Measurements from ENCODE around the gene IKZF1.

Gene IKZF1

GRCh38 chr7:50418526-50419290, 114.2 kb downstream of the IKZF1 start:
- no peak for DNase-seq

GRCh38 chr7:50421043-50421442, 116.5 kb downstream of the IKZF1 start:
- no peak for DNase-seq

- DNase-seq: no peak
Measured at GRCh38 chr7:50422858-50423257, 118.3 kb downstream of the IKZF1 start.

GRCh38 chr7:50423860-50424259, 119.3 kb downstream of the IKZF1 start:
- DNase-seq: no peak

GRCh38 chr7:50425318-50425717, 120.8 kb downstream of the IKZF1 start:
- no peak for DNase-seq

- no peak for DNase-seq
Measured at GRCh38 chr7:50426280-50427045, 121.9 kb downstream of the IKZF1 start.

GRCh38 chr7:50427518-50427917, 123.0 kb downstream of the IKZF1 start:
- DNase-seq: no peak

- DNase-seq: no peak
Measured at GRCh38 chr7:50428911-50429310, 124.4 kb downstream of the IKZF1 start.

- no peak for DNase-seq
Measured at GRCh38 chr7:50431316-50431715, 126.8 kb downstream of the IKZF1 start.

GRCh38 chr7:50431722-50432305, 127.3 kb downstream of the IKZF1 start:
- no peak for DNase-seq

- DNase-seq: no peak
Measured at GRCh38 chr7:50436133-50436806, 131.8 kb downstream of the IKZF1 start.

- DNase-seq: no peak
Measured at GRCh38 chr7:50446542-50446960, 142.0 kb downstream of the IKZF1 start.

GRCh38 chr7:50448823-50449222, 144.3 kb downstream of the IKZF1 start:
- DNase-seq: no peak

- no peak for DNase-seq
Measured at GRCh38 chr7:50449501-50449880, 145.0 kb downstream of the IKZF1 start.

GRCh38 chr7:50449881-50450589, 145.5 kb downstream of the IKZF1 start, which contains the start of gene FIGNL1:
Gene FIGNL1 (minus strand): TSS chr7:50450350. CDS start chr7:50447287, 3,063 bp downstream.
- DNase-seq: peak; percentile 90

GRCh38 chr7:50450590-50451032, 146.1 kb downstream of the IKZF1 start:
- peak; percentile 42 for DNase-seq
